GM19455 (cell line): ENCODE data around the gene NFATC1.

ENCODE experiments used
- ATAC-seq: cut with Tn5 transposase; IDR thresholded peaks from one replicate; pipeline ENCODE4 v1.9.1; 2021; ENCODE audit not compliant: unreplicated experiment

The NFATC1 gene

GRCh38 chr18:79395761-79396404 is at the start of gene NFATC1:
NFATC1 (plus strand) TSS chr18:79395930; CDS start chr18:79396225, 295 bp downstream.
- no peak for ATAC-seq

DNA sequence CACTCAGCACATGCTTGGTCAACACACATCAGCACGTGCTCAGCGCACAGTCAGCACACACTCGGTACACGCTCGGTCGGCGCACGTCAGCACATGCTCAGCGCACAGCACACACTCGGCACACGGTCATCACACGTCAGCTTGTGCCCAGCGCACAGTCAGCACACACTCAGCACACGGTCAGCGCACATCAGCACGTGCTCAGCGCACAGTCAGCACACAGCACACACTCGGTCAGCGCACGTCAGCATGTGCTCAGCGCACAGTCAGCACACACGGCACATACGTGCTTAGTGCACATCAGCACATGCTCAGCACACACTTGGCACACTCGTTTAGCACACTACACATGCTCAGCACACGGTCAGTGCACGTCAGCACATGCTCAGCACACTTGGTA is 49.7 kb upstream of the NFATC1 start:
- no peak for ATAC-seq

- no peak for ATAC-seq
These were observed 47.7 kb upstream of the NFATC1 start for GRCh38 chr18:79348066-79348465.

GRCh38 chr18:79352432-79352831 is 43.3 kb upstream of the NFATC1 start:
- ATAC-seq: no peak

DNA sequence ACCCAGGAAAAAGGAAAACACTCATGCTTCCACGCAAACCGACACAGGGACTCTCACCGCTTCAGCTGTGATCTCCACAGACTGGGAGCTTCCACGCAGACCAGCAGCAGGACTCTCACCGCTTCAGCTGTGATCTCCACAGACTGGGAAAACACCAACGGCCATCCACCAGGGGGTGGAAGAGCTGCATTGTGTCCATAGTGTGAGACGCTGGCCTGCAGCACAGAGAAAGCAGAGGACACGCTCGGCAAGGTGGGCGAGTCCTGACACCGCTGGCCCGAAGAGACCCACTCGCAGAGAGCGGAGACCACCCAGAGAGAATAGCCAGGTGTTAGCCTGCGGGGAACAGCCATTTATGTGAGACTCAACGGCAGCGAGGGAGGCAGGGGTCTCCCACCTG is 42.5 kb upstream of the NFATC1 start:
- no peak for ATAC-seq

DNA sequence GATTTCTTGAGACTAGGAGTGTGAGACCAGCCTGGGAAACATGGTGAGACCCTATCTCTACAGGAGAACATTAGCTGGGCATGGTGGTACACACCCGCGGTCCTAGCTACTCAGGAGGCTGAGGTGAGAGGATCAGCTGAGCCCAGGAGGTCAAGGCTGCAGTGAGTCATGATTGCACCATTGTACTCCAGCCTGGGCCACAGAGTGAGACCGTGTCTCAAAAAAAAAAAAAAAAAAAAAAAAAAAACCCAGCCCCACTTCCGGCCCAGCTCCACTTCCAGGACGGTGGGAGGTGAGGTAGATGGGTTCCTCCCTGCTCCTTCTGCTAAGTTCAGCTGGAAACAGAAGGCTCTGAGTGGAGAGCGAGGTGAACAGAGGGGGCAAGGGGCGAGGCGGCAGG is 41.4 kb upstream of the NFATC1 start:
- no peak for ATAC-seq

DNA sequence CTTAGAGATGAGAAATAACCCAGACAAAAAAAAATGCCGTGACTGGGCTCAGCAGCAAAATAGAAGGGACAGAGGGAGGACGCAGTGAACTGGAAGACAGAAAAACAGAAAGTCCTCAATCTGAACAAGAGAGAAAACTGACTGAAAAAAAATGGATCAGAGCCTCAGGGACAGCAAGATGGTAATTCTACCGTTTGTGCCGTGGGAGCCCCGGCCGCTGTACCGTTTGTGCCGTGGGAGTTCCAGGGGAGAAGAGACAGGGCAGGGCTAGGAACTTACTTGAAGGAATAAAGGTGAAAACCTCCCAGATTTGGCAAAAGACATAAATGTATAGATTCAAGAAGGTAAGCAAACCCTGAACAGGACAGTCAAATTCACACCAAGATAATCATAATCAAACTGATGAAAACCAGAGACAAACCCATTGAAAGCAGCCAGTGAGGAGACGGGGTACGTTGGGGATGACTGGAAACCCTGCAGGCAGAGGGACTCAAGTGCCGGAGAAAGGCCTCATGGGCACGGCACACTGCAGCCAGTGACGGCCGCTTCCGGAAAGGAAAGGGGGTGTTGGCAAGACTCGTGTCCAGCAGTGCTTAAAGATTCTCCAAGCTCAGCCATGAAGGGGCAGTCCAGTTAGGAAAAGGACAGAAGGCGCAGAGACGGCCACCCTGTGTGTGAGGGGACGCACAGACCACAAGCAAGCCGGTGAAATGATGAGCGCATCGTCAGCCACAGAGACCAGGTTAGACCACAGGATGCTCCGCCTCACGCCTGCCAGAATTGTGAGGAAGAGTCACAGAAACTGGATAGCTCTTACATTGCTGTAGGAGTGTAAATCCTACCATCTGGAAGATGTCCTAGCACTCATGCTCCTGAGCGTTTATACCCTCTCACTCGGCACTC is 40.0 kb upstream of the NFATC1 start:
- ATAC-seq: peak; percentile 64

DNA sequence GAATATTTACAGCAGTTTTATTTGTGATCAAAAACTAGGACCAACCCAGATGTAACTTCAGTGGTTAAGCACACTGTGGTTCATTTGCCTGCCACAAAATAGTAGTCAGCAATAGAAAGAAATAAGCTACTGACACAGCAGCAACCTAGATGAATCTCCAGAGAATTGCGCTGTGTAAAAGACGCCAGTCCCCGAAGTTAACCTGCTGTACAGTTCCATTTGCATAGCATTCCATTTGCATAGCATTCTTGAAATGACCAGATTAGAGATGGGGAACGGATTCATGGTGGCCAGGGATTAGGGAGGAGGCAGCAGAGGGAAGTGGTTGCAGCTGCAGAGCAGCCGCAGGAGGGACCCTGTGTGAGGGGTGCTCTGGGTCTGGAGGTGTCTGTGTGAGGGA is 39.3 kb upstream of the NFATC1 start:
- ATAC-seq: peak; percentile 82

DNA sequence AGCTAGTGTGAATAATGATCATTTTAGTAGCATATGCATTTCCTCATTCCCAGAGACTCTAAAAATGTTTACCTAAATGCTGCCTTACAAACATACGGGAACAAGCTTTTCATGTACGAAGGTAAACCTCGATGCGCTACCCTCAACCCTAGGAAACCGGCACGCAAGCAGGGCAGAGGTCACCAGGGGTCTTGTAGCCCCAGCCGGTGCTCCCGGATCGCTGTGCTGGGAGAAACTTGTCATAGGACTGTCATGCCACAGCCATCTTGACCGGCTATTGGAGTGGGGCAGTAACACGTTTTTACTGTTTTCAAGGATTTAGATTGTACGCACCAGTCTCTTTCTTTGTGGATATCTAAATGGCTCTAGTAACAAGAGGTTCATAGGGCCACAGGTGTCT is 34.8 kb upstream of the NFATC1 start:
- ATAC-seq: no peak

DNA sequence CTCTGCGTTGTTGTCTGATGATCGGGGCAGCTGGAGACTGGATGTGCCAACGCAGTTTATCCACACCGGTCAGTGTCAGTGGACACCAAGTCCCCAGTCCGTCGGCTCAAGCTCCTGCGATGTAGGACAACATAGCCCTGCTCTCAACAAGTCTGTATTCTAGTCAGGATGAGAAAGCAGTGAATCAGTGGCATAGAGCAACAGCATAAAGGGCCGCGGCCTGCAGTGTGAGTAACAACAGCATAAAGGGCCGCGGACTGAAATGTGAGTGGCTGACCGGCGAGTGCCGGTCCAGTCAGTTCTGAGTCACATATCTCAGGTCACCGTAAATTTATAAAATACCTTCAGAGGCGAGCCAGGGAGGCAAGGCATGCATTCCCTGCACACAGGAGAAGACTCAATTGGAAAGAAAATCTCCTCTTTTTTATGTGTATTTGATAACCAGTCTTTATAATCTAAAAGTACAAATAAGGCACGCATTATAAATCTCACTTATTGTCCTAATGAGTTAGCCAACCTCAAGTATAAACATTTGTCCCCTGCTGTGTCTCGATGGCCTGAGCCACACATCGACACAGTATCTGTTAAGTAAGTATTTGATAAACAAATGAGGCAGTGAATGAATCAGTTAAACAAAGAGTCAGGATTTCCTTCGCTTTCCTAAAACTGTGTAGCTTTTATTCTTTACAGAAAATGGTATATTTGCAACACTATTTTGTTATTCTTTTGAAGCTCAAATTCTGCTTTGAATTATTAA is 33.8 kb upstream of the NFATC1 start:
- no peak for ATAC-seq

DNA sequence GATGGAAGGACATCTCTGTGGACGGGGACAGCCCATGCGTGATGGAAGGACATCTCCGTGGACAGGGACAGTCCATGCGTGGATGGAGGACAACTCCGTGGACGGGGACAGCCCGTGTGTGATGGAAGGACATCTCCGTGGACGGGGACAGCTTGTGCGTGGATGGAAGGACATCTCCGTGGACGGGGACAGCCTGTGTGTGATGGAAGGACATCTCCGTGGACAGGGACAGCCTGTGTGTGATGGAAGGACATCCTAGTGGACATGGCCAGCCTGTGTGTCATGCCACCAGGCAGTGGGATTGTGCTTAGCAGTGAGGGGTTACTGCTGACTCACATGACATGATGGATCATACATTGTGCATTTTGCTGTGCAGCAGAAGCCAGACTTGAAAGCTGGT is 30.0 kb upstream of the NFATC1 start:
- ATAC-seq: no peak

GRCh38 chr18:79366177-79367094 is 29.3 kb upstream of the NFATC1 start:
- ATAC-seq: no peak

GRCh38 chr18:79367480-79367879 is 28.2 kb upstream of the NFATC1 start:
- no peak for ATAC-seq

DNA sequence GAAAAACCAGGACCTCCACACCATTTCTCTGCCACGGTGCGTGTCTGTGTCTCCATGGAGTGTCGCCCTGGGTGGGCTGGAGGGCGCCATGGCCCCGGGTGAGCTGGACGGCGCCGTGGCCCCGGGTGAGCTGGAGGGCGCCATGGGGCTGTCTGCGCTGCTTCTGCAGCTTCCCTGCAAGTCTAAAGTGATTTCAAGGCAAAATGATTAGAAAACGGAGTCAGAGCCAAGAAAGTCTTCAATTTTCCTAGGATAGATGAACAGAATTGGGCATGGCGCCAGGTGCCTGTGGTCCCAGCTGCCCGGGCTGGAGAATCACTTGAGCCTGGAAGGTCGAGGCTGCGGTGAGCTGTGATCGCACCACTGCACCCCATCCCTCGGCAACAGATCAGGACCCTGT is 27.7 kb upstream of the NFATC1 start:
- no peak for ATAC-seq

DNA sequence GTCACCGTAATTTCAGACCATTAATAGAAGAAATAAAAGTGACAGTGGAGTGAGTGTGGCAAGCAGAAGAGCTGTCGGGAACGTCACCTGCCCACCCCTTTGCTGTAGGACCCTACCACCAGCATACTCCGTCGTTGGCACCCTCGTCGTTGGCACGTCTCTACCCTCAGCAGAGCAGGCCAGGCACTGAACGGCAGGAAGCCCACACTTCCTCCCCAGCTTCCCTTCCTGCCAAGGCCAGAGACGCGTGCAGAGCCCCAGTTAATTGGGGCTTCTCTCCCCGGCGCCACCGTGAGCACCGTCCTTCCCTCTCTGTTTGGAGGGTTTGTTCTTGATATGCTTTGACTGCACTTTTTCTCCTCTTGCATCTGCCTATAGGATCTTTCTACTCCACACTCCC is 27.0 kb upstream of the NFATC1 start:
- ATAC-seq: no peak

DNA sequence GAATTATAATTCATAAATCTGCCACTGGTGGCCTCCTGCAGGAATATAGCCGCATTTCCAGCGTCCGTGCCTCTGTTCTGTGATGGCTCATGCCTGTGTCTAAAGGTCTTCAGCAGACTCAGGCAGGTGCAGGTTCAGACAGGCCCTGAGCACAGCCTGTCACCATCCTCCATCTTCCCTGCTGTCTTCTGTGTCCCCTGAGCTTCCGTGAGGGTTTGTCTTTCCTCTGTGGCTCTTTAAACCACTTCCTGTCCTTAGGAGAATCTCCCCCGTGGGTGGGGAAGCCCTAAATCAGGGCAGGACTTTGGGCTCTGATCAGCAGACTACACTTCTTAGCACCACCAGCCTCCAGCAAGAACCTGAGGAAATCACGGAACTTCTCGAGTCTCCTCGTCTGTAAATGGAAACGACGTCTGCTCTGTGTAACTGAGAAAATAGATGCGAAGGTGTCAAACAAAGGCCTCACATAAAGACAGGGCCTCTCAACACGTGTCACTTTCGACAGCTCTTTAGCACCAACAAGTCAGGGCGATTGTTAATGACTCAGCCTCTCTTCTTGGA is 24.1 kb upstream of the NFATC1 start:
- ATAC-seq: no peak

- no peak for ATAC-seq
These were observed 23.3 kb upstream of the NFATC1 start for GRCh38 chr18:79372461-79372860.

- ATAC-seq: no peak
These were observed 22.7 kb upstream of the NFATC1 start for GRCh38 chr18:79372991-79373390.

DNA sequence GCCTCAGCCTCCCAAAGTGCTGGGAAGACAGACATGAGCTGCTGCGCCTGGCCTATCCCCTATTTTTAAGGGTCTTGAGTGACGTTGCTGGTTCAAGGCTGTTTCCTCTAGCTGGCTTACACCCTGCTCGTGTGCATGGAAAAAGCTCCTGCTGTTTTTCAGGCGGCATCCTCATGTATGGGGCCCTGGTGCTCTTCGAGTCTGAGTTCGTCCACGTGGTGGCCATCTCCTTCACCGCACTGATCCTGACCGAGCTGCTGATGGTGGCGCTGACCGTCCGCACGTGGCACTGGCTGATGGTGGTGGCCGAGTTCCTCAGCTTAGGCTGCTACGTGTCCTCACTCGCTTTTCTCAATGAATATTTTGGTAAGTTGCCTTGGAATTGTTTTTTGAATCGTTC is 22.0 kb upstream of the NFATC1 start:
- ATAC-seq: no peak

- peak; percentile 78 for ATAC-seq
These were observed 21.1 kb upstream of the NFATC1 start for GRCh38 chr18:79374408-79375171.
